WERI-Rb-1 (cell line): ENCODE results near the gene THSD1.
"Not testable (repeated sequence)": the region's sequence is repeated elsewhere in the genome, so short reads cannot be mapped to it uniquely, and the experiment has no call there.

Experiments used
- DNase-seq: peaks from one replicate; pipeline ENCODE4 v3.0.0-alpha.2; 2020
- H3K27ac ChIP-seq: fragments of 250-450 bp; sonication (Bioruptor Pico); 2 replicates; pipeline ENCODE4 v1.5.1; 2020; ENCODE audit warnings: mild to moderate bottlenecking, moderate library complexity
- H3K27me3 ChIP-seq: fragments of 250-450 bp; sonication (Bioruptor Pico); 2 replicates; pipeline ENCODE4 v1.5.1; 2021; ENCODE audit warnings: mild to moderate bottlenecking, low read depth, moderate library complexity; ENCODE audit not compliant: insufficient read depth, severe bottlenecking
- H3K36me3 ChIP-seq: fragments of 250-450 bp; sonication (Bioruptor Pico); 2 replicates; pipeline ENCODE4 v1.5.1; 2020; ENCODE audit warnings: mild to moderate bottlenecking, moderate library complexity
- H3K4me3 ChIP-seq: 2 replicates; pipeline ENCODE4 v1.5.1; 2011; ENCODE audit warnings: low read depth, mild to moderate bottlenecking, control low read depth, low read length
- H3K9me3 ChIP-seq: fragments of 250-450 bp; sonication (Bioruptor Pico); 2 replicates; pipeline ENCODE4 v1.5.1; 2021; ENCODE audit warnings: mild to moderate bottlenecking, moderate library complexity; ENCODE audit not compliant: severe bottlenecking
- TF ChIP-seq, protein P1 (sequence below): IDR thresholded peaks from 2 replicates; pipeline ENCODE4 v1.5.1; 2011; ENCODE audit warnings: low read depth, mild to moderate bottlenecking, control low read depth, inconsistent platforms, low read length

Gene THSD1

GRCh38 chr13:52374389-52374788, 31.6 kb downstream of the THSD1 start:
- H3K4me3 ChIP-seq = no peak overlapping the region
- H3K27ac ChIP-seq = no peak overlapping the region
- DNase-seq = no peak
- no peaks in the 10 kb centered on the region for H3K9me3 ChIP-seq
- TF ChIP-seq, protein P1, sequence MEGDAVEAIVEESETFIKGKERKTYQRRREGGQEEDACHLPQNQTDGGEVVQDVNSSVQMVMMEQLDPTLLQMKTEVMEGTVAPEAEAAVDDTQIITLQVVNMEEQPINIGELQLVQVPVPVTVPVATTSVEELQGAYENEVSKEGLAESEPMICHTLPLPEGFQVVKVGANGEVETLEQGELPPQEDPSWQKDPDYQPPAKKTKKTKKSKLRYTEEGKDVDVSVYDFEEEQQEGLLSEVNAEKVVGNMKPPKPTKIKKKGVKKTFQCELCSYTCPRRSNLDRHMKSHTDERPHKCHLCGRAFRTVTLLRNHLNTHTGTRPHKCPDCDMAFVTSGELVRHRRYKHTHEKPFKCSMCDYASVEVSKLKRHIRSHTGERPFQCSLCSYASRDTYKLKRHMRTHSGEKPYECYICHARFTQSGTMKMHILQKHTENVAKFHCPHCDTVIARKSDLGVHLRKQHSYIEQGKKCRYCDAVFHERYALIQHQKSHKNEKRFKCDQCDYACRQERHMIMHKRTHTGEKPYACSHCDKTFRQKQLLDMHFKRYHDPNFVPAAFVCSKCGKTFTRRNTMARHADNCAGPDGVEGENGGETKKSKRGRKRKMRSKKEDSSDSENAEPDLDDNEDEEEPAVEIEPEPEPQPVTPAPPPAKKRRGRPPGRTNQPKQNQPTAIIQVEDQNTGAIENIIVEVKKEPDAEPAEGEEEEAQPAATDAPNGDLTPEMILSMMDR = no peak
- no peaks in the 10 kb centered on the region for H3K27me3 ChIP-seq
- no peaks in the 10 kb centered on the region for H3K36me3 ChIP-seq

DNA sequence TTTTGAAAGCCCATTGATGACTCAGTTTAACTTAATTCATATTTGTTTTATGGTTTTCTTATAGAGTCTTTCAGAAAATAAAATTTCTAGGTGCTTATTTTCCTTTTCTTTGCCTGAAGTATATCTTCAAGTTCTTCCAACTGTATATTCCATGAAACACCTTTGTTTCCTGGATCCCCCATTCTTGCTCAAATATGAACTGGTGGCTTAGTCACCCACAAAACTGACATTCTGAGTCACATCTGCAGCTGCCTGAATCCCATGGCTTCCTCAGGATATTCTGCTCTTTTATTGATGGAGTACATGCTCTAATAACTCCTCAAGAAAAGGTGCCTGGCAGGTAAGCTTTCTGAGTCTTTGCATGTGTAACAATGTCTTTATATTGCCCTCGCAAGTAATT, 32.7 kb downstream of the THSD1 start:
- H3K9me3 ChIP-seq, H3K4me3 ChIP-seq, H3K27me3 ChIP-seq, H3K27ac ChIP-seq, DNase-seq, H3K36me3 ChIP-seq: not testable (repeated sequence)

DNA sequence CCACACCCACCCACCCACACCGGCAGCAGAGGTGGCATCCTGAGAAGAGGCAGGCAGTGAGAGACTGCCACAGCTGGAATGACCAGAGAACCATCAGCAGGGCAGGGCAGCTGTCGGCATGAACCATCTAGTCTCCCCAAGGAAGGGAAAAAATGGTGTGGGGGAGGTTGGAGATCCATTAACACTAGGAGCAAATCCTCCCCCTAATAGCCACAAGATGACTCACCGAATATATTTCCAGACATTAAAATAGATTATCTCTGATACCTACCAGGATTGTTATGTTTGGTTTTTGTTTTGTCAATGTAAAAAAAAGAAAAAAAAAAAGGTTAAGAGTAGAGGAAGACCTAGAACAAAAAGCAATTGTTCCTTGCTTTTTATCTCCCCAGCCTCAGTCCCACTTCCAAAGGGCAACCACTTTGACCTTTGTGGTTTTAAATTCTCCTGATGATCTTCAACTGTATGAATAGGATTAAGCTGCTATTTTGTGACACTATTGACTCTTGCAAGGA, 34.2 kb downstream of the THSD1 start:
- Histone ChIP-seq H3K4me3 (no peak overlapping the region), H3K36me3 (no peaks in the 10 kb centered on the region), H3K27me3 (no peaks in the 10 kb centered on the region), H3K9me3 (no peaks in the 10 kb centered on the region), H3K27ac (no peak overlapping the region)
- DNase-seq = no peak
- TF ChIP-seq, protein P1 = no peak

GRCh38 chr13:52366291-52366690, 39.7 kb downstream of the THSD1 start:
- DNase-seq = no peak
- TF ChIP-seq, protein P1 = no peak
- no peak overlapping the region for H3K27ac ChIP-seq

GRCh38 chr13:52362169-52362887, 43.6 kb downstream of the THSD1 start:
- H3K27me3 ChIP-seq, H3K4me3 ChIP-seq, H3K27ac ChIP-seq: not testable (repeated sequence)

More at GRCh38 chr13:52366291-52366690, 39.7 kb downstream of the THSD1 start:
- Histone ChIP-seq H3K4me3 (no peak overlapping the region), H3K36me3 (no peaks in the 10 kb centered on the region), H3K9me3 (no peaks in the 10 kb centered on the region), H3K27me3 (no peaks in the 10 kb centered on the region)

DNA sequence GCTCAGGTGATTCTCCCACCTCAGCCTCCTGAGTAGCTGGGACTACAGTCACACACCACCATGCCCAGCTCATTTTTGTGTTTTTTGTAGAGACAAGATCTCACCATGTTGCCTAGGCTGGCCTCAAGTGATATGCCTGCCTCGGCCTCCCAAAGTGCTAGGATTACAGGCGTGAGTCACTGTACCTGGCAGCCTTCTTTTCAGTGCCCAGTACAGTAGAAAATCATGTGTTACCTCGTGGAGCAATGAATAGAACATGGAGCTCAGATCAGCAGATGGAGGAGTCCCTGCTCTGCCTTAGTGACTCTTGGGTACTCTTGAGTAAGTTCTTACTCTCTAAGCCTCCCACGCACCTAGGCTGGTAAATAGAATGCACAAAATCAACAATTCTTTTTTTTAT, 44.7 kb downstream of the THSD1 start:
- Histone ChIP-seq H3K27me3 (no peaks in the 10 kb centered on the region), H3K36me3 (no peaks in the 10 kb centered on the region), H3K4me3 (no peak overlapping the region), H3K9me3 (no peaks in the 10 kb centered on the region), H3K27ac (no peak overlapping the region)
- TF ChIP-seq, protein P1 = no peak
- DNase-seq = no peak

More at GRCh38 chr13:52362169-52362887, 43.6 kb downstream of the THSD1 start:
- not testable (repeated sequence) for H3K36me3 ChIP-seq, DNase-seq, H3K9me3 ChIP-seq

GRCh38 chr13:52359534-52359933, 46.4 kb downstream of the THSD1 start:
- no peak for DNase-seq
- H3K36me3 ChIP-seq = no peaks in the 10 kb centered on the region
- H3K27ac ChIP-seq = no peak overlapping the region
- H3K4me3 ChIP-seq = no peak overlapping the region
- H3K27me3 ChIP-seq = no peaks in the 10 kb centered on the region
- H3K9me3 ChIP-seq = no peaks in the 10 kb centered on the region
- TF ChIP-seq, protein P1 = no peak
